Measurements from ENCODE around the gene CEP72. TPM values are rescaled to one million over a fixed set of nuclear protein-coding genes. Genes with fewer than 3 reads are reported as not detected.
A peak's percentile ranks its signal among the peaks of the same experiment; 100 is the strongest.

CEP72 gene
- total and polyA plus RNA-seq, 7 donors, result 0.36 to 7.1 (median 1.6) TPM

- no peak overlapping the region for H3K27ac ChIP-seq
- H3K4me3 ChIP-seq, result no peak overlapping the region
- 41 to 64% methylated on average over 2 of the region's 2 CpGs for WGBS, 2 donors
- H3K27me3 ChIP-seq, result peaks cover 0 to 41% (median 3%) of the 10 kb centered on the region in 3 donors
- H3K36me3 ChIP-seq, result no peaks in the 10 kb centered on the region
- H3K9me3 ChIP-seq, result no peaks in the 10 kb centered on the region
- no peak for DNase-seq
- intact Hi-C loops (cut with DNase I), result no loop called here
- no peaks in the 10 kb centered on the region for H3K4me1 ChIP-seq
- TF ChIP-seq CTCF (IDR thresholded peaks at IDR 0.05) (no peak), EP300 (IDR thresholded peaks at IDR 0.05) (no peak), POLR2A (IDR thresholded peaks at IDR 0.05) (no peak), POLR2AphosphoS5 (IDR thresholded peaks at IDR 0.05) (no peak)
These were observed 17.8 kb upstream of the CEP72 start for GRCh38 chr5:594226-594860.

- no peaks in the 10 kb centered on the region for H3K36me3 ChIP-seq
- H3K9me3 ChIP-seq, result no peaks in the 10 kb centered on the region
- peaks cover 0 to 41% (median 3%) of the 10 kb centered on the region in 3 donors for H3K27me3 ChIP-seq
- no peak for DNase-seq
- no peaks in the 10 kb centered on the region for H3K4me1 ChIP-seq
- H3K27ac ChIP-seq, result no peak overlapping the region
- no peak overlapping the region for H3K4me3 ChIP-seq
- intact Hi-C loops (cut with DNase I), result no loop called here
- WGBS, 2 donors, result 67 to 82% methylated on average over 3 of the region's 3 CpGs
- TF ChIP-seq POLR2A (IDR thresholded peaks at IDR 0.05) (no peak), CTCF (IDR thresholded peaks at IDR 0.05) (no peak), EP300 (IDR thresholded peaks at IDR 0.05) (no peak), POLR2AphosphoS5 (IDR thresholded peaks at IDR 0.05) (no peak)
These were observed 16.8 kb upstream of the CEP72 start for GRCh38 chr5:595285-595875.

DNA sequence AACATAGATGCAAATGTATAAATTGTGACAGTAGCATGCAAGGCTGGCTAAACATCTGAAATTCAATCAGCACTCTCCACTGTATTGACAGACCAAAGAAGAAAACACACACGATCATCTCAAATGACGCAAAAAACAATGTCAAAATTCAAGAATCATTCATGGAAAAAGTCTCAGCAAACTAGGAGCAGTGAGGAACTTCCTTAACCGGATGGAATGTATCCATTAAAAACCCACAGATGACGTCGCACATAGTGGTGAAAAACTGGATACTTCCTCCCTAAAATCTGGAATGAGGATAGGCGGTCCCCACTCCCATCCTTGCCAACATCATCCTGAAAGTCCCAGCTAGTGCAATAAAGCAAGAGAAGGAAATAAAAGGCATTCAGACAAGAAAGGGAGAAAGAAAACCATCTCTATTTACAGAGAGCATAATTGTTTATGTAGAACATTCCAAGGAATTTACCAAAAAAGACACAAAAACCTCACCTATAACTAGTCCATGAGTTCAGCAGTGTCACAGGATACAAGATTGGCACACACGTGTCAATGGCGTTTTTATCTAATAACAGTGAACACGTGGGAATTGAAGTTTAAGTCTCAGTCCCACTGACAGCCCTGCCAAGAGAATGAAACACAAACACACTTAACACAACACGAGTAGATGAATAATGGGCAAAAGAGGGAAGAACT is 14.1 kb upstream of the CEP72 start:
- no peaks in the 10 kb centered on the region for H3K36me3 ChIP-seq
- WGBS, 2 donors, result 53 to 58% methylated on average over 10 of the region's 10 CpGs
- no peaks in the 10 kb centered on the region for H3K9me3 ChIP-seq
- TF ChIP-seq POLR2AphosphoS5 (IDR thresholded peaks at IDR 0.05) (no peak), EP300 (IDR thresholded peaks at IDR 0.05) (no peak), CTCF (IDR thresholded peaks at IDR 0.05) (no peak), POLR2A (IDR thresholded peaks at IDR 0.05) (no peak)
- H3K27ac ChIP-seq, result no peak overlapping the region
- no peak for DNase-seq
- no peaks in the 10 kb centered on the region for H3K4me1 ChIP-seq
- no peak overlapping the region for H3K4me3 ChIP-seq
- intact Hi-C loops (cut with DNase I), result no loop called here
- H3K27me3 ChIP-seq, result peaks cover 0 to 40% (median 3%) of the 10 kb centered on the region in 3 donors

GRCh38 chr5:598564-598890 is 13.6 kb upstream of the CEP72 start:
- Histone ChIP-seq H3K36me3 (no peaks in the 10 kb centered on the region), H3K9me3 (no peaks in the 10 kb centered on the region), H3K27ac (no peak overlapping the region), H3K4me3 (no peak overlapping the region), H3K27me3 (peaks cover 0 to 40% (median under 1%) of the 10 kb centered on the region in 3 donors), H3K4me1 (no peaks in the 10 kb centered on the region)
- intact Hi-C loops (cut with DNase I), result no loop called here
- DNase-seq, result peak; percentile 13
- WGBS, 2 donors, result 48 to 61% methylated on average over 14 of the region's 14 CpGs
- no peak for TF ChIP-seq POLR2A (IDR thresholded peaks at IDR 0.05)

DNA sequence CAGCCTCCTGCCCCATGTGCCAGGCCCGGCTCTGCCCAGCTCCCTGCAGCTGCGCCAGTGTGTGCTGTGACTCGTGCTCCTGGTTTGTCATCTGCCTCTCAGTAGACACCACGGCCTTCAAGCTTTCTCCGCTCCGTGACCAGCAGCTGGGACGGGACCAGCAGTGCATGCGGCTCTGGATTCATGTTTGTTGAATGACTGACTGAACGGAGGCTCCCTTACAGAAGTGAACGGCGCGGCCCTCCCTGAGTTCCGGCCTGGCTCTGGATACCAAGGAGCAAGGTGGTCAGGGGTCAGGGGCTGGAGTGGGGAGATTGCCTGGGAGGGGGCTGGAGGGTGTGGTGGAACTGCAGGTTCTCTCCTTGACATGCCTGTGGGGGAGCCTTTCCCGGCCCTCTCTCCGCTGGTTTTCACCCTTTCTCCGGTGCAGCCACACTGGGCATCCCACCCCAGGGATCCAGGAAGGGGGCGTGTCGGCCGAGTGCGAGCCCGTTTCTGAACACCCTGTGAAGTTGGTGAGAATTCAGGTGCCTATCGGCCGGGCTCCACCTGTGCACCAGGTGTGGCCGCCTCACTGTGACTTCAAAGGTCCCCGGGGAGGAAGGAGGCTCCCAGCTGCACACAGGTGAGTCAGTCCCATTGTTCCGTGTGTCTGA is 11.1 kb upstream of the CEP72 start:
- intact Hi-C loops (cut with DNase I), result no loop called here
- TF ChIP-seq CTCF (IDR thresholded peaks at IDR 0.05), result no peak
- TF ChIP-seq EP300 (IDR thresholded peaks at IDR 0.05), result no peak
- no peak for TF ChIP-seq POLR2AphosphoS5 (IDR thresholded peaks at IDR 0.05)
- 52 to 80% methylated on average over 26 of the region's 26 CpGs for WGBS, 2 donors
- H3K27me3 ChIP-seq, result peaks cover 0 to 46% (median 0%) of the 10 kb centered on the region in 3 donors
- no peaks in the 10 kb centered on the region for H3K36me3 ChIP-seq
- no peaks in the 10 kb centered on the region for H3K9me3 ChIP-seq
- no peak overlapping the region for H3K4me3 ChIP-seq
- no peak overlapping the region for H3K27ac ChIP-seq
- H3K4me1 ChIP-seq, result no peaks in the 10 kb centered on the region
- peak; percentile 49 for DNase-seq
